Ovary (tissue), 3 donors: ENCODE measurements around the gene SFTA2.

Source experiments
- CTCF ChIP-seq, 3 donors: fragments of 450-650 bp in 2 of 3; fragments of 200-600 bp in 1 of 3; IDR thresholded peaks; one replicate each; pipeline versions ENCODE4 v1.5.1 to v1.8.0; 2016 to 2022; ENCODE audit warnings: antibody characterized with exemption in 3 of 3, mild to moderate bottlenecking in 1 of 3
- EP300 ChIP-seq: sonication (generic); formaldehyde crosslinking; IDR thresholded peaks from one replicate; pipeline ENCODE4 v1.6.1; 2017; ENCODE audit warnings: antibody characterized with exemption
- donor health status: DM: no; HTN: no; CAD: no.

- TF ChIP-seq CTCF (IDR thresholded peaks at IDR 0.05) (no peak), EP300 (no peak)
These were observed 5.3 kb downstream of the SFTA2 start for GRCh38 chr6:30926644-30927043.
